DOHH2 (cell line): ENCODE results near the gene PDIA4.

ENCODE experiments used
- H3F3A ChIP-seq: fragments of 200-600 bp; sonication (generic), shearing (Covaris generic); 2 replicates; pipeline ENCODE4 v1.6.0; 2016; ENCODE audit warnings: antibody characterized with exemption, mild to moderate bottlenecking; ENCODE audit not compliant: control insufficient read depth, insufficient read depth
- H3K27ac ChIP-seq: fragments of 200-600 bp; sonication (generic); 2 replicates; pipeline ENCODE4 v1.5.1; 2014; ENCODE audit warnings: low read depth, mild to moderate bottlenecking, low read length, moderate library complexity
- H3K27me3 ChIP-seq: fragments of 200-600 bp; sonication (generic); 2 replicates; pipeline ENCODE4 v1.6.1; 2014; ENCODE audit warnings: mild to moderate bottlenecking, low read length, mixed read lengths; ENCODE audit not compliant: control insufficient read depth
- H3K36me3 ChIP-seq: fragments of 200-600 bp; sonication (generic); 2 replicates; pipeline ENCODE4 v1.6.1; 2014; ENCODE audit warnings: mild to moderate bottlenecking, low read length, moderate library complexity, mixed read lengths; ENCODE audit not compliant: control insufficient read depth
- H3K4me1 ChIP-seq: fragments of 200-600 bp; sonication (generic); 2 replicates; pipeline ENCODE4 v1.6.1; 2014; ENCODE audit warnings: mild to moderate bottlenecking, low read length, mixed read lengths; ENCODE audit not compliant: control insufficient read depth
- H3K4me2 ChIP-seq: fragments of 200-600 bp; sonication (generic); 2 replicates; pipeline ENCODE4 v1.6.0; 2014; ENCODE audit warnings: mild to moderate bottlenecking, low read length, moderate library complexity
- H3K4me3 ChIP-seq: fragments of 200-600 bp; sonication (generic); 2 replicates; pipeline ENCODE4 v1.5.1; 2014; ENCODE audit warnings: mild to moderate bottlenecking, low read length, mixed read lengths
- H3K79me2 ChIP-seq: fragments of 200-600 bp; sonication (generic); 2 replicates; pipeline ENCODE4 v1.6.1; 2014; ENCODE audit warnings: mild to moderate bottlenecking, low read length, mixed read lengths; ENCODE audit not compliant: control insufficient read depth
- H3K9me2 ChIP-seq: fragments of 200-600 bp; sonication (generic); replicated peaks from 2 replicates; pipeline ENCODE4 v1.6.1; 2014; ENCODE audit warnings: mild to moderate bottlenecking, low read length, mixed read lengths; ENCODE audit not compliant: control insufficient read depth
- H3K9me3 ChIP-seq: fragments of 200-600 bp; sonication (generic); 2 replicates; pipeline ENCODE4 v1.6.1; 2014; ENCODE audit warnings: antibody characterized with exemption, low read length, mixed read lengths; ENCODE audit not compliant: control insufficient read depth, insufficient read depth
- H4K20me1 ChIP-seq: fragments of 200-600 bp; sonication (generic); 2 replicates; pipeline ENCODE4 v1.6.0; 2014; ENCODE audit warnings: low read depth, mild to moderate bottlenecking, antibody characterized with exemption, low read length, moderate library complexity; ENCODE audit not compliant: control insufficient read depth, insufficient read depth
- CTCF ChIP-seq: fragments of 200-600 bp; sonication (generic); IDR thresholded peaks from one replicate; pipeline ENCODE4 v1.5.1; 2014; ENCODE audit warnings: antibody characterized with exemption, mild to moderate bottlenecking, low read depth, low read length; ENCODE audit not compliant: poor library complexity, severe bottlenecking
- EZH2phosphoT487 ChIP-seq: fragments of 200-600 bp; sonication (generic); IDR thresholded peaks from 2 replicates; pipeline ENCODE4 v1.6.1; 2017; ENCODE audit warnings: borderline replicate concordance, mild to moderate bottlenecking, antibody characterized with exemption, low read length, moderate library complexity, mixed read lengths

The PDIA4 gene

GRCh38 chr7:149003560-149004305, 24.6 kb downstream of the PDIA4 start:
- H3K4me2 ChIP-seq = no peak overlapping the region

GRCh38 chr7:149003018-149003417, 25.3 kb downstream of the PDIA4 start:
- no peak overlapping the region for H3K4me3 ChIP-seq
- no peaks in the 10 kb centered on the region for H3K9me2 ChIP-seq
- H3K36me3 ChIP-seq = peaks cover 67% of the 10 kb centered on the region
- H3K27me3 ChIP-seq = no peaks in the 10 kb centered on the region
- 0 out of 2 replicates have a peak, but pooled peaks cover 3% of the 10 kb centered on the region for H3F3A ChIP-seq
- H3K4me2 ChIP-seq = no peak overlapping the region
- no peaks in the 10 kb centered on the region for H3K4me1 ChIP-seq
- H3K27ac ChIP-seq = no peak overlapping the region
- TF ChIP-seq CTCF = no peak
- TF ChIP-seq EZH2phosphoT487 = no peak
- H4K20me1 ChIP-seq = peaks cover 5% of the 10 kb centered on the region; the same call in 1 of the 2 replicates
- H3K9me3 ChIP-seq = no peaks in the 10 kb centered on the region
- no peaks in the 10 kb centered on the region for H3K79me2 ChIP-seq

More at GRCh38 chr7:149003560-149004305, 24.6 kb downstream of the PDIA4 start:
- Histone ChIP-seq H3K27ac (no peak overlapping the region), H3K79me2 (no peaks in the 10 kb centered on the region), H3K9me3 (no peaks in the 10 kb centered on the region), H3K27me3 (no peaks in the 10 kb centered on the region), H3K4me1 (no peaks in the 10 kb centered on the region), H3K4me3 (no peak overlapping the region), H3F3A (0 out of 2 replicates have a peak, but pooled peaks cover 3% of the 10 kb centered on the region), H3K9me2 (no peaks in the 10 kb centered on the region), H4K20me1 (peaks cover 5% of the 10 kb centered on the region; the same call in 1 of the 2 replicates), H3K36me3 (peaks cover 75% of the 10 kb centered on the region)
- TF ChIP-seq CTCF (no peak), EZH2phosphoT487 (no peak)

GRCh38 chr7:149002604-149003003, 25.7 kb downstream of the PDIA4 start:
- Histone ChIP-seq H3K27ac (no peak overlapping the region), H3K36me3 (peaks cover 63% of the 10 kb centered on the region), H3F3A (0 out of 2 replicates have a peak, but pooled peaks cover 3% of the 10 kb centered on the region)

More at GRCh38 chr7:149002604-149003003, 25.7 kb downstream of the PDIA4 start:
- H3K27me3 ChIP-seq = no peaks in the 10 kb centered on the region
- no peaks in the 10 kb centered on the region for H3K4me1 ChIP-seq
- TF ChIP-seq EZH2phosphoT487 (no peak), CTCF (no peak)
- H3K79me2 ChIP-seq = no peaks in the 10 kb centered on the region
- H3K9me3 ChIP-seq = no peaks in the 10 kb centered on the region
- H4K20me1 ChIP-seq = peaks cover 5% of the 10 kb centered on the region; the same call in 1 of the 2 replicates
- no peak overlapping the region for H3K4me3 ChIP-seq
- H3K4me2 ChIP-seq = no peak overlapping the region
- H3K9me2 ChIP-seq = no peaks in the 10 kb centered on the region
